Panc1 (cell line): ENCODE results near the gene STPG3. TPM values are rescaled to one million over a fixed set of nuclear protein-coding genes. Genes with fewer than 3 reads are reported as not detected.

Source experiments
- ATAC-seq: fragments of 200-7000 bp; cut with Tn5 transposase; 2 replicates; pipeline ENCODE4 v1.9.1; 2020; ENCODE audit warnings: mild to moderate bottlenecking, moderate library complexity
- BruUV-seq: library from RNA; stranded (reverse); fragments of 400-500 nt; replicated peaks from 2 replicates; lab custom pipeline; 2021; lab: Mats Ljungman, UMichigan
- CTCF ChIA-PET: fragments of 300-600 bp; sonication (Branson Sonifier 250); formaldehyde crosslinking; loops from one replicate; lab custom pipeline; 2022; ENCODE audit warnings: antibody characterized with exemption; lab: Charles Lee
- POLR2A ChIA-PET: fragments of 300-600 bp; sonication (Branson Sonifier 250); formaldehyde crosslinking; loops from one replicate; lab custom pipeline; 2022; ENCODE audit warnings: antibody characterized with exemption; lab: Charles Lee
- DNase-seq: peaks from one replicate; pipeline ENCODE4 v3.0.0-alpha.2; 2010; ENCODE audit warnings: low read depth, low spot score
- H3K27ac ChIP-seq: 2 replicates; pipeline ENCODE4 v1.5.1; 2011; ENCODE audit warnings: mild to moderate bottlenecking, low read length, inconsistent platforms
- H3K27me3 ChIP-seq: fragments of 200-500 bp; sonication (Bioruptor generic); 2 replicates; pipeline ENCODE4 v1.6.0; 2014; ENCODE audit warnings: low read length, inconsistent platforms; ENCODE audit not compliant: control insufficient read depth, insufficient read depth
- H3K36me3 ChIP-seq: fragments of 200-500 bp; sonication (Bioruptor generic); 2 replicates; pipeline ENCODE4 v1.5.1; 2014; ENCODE audit warnings: inconsistent platforms, mild to moderate bottlenecking, low read length, moderate library complexity; ENCODE audit not compliant: control insufficient read depth, insufficient read depth
- H3K4me1 ChIP-seq: 2 replicates; pipeline ENCODE4 v1.5.1; 2011; ENCODE audit warnings: inconsistent platforms, mild to moderate bottlenecking, low read length, moderate library complexity; ENCODE audit not compliant: control insufficient read depth, insufficient read depth
- H3K4me3 ChIP-seq, 2 experiments: 2 replicates each; pipeline ENCODE4 v1.5.1; 2011 to 2012; ENCODE audit warnings: low read depth in 2 of 2, low read length in 2 of 2, mild to moderate bottlenecking in 2 of 2, inconsistent platforms in 1 of 2, moderate library complexity in 1 of 2
- H3K9me3 ChIP-seq: fragments of 200-500 bp; sonication (Bioruptor generic); 2 replicates; pipeline ENCODE4 v1.5.1; 2014; ENCODE audit warnings: low read depth, mild to moderate bottlenecking, inconsistent platforms, low read length, moderate library complexity; ENCODE audit not compliant: control insufficient read depth, insufficient read depth
- POLR2AphosphoS5 ChIP-seq: IDR thresholded peaks from 2 replicates; pipeline ENCODE4 v1.6.1; 2012; ENCODE audit warnings: mild to moderate bottlenecking, low read depth, low read length, moderate library complexity
- SIN3A ChIP-seq: IDR thresholded peaks from 2 replicates; pipeline ENCODE4 v1.6.1; 2012; ENCODE audit warnings: low read depth, mild to moderate bottlenecking, low read length, moderate library complexity, borderline replicate concordance; ENCODE audit not compliant: insufficient read depth
- TCF7L2 ChIP-seq: IDR thresholded peaks from 2 replicates; pipeline ENCODE4 v1.6.1; 2011; ENCODE audit warnings: mild to moderate bottlenecking, low read depth, low read length, inconsistent platforms
- in situ Hi-C: cut with HindIII; loops from 2 replicates; pipeline ENCODE4 v1.10.0; 2016; ENCODE audit warnings: low sequenced_read_pairs, low pct_unique_long_range_greater_than_20kb
- intact Hi-C: fragments of 100-400 bp; cut with micrococcal nuclease; formaldehyde crosslinking; loops from one replicate; pipeline ENCODE4 v1.10.0; 2022; ENCODE audit not compliant: unreplicated experiment
- total RNA-seq: library from RNA; stranded (reverse); gene quantifications from one replicate; pipeline ENCODE4 v1.2.1, GENCODE V29; 2021; ENCODE audit not compliant: unreplicated experiment
- TF ChIP-seq, protein P1 (sequence below): fragments of 450-650 bp; IDR thresholded peaks from 2 replicates; pipeline ENCODE4 v1.5.1; 2017; ENCODE audit warnings: mild to moderate bottlenecking
- TF ChIP-seq, protein P2 (sequence below), 2 experiments: IDR thresholded peaks; 2 replicates each; pipeline ENCODE4 v1.6.1; 2011 to 2012; ENCODE audit warnings: low read depth in 2 of 2, control low read depth in 1 of 2, low read length in 1 of 2, mild to moderate bottlenecking in 1 of 2, moderate library complexity in 1 of 2; ENCODE audit not compliant: insufficient read depth in 1 of 2

STPG3 gene
- total RNA-seq, 1 experiment from 2014 or later, result 0.26 TPM

DNA sequence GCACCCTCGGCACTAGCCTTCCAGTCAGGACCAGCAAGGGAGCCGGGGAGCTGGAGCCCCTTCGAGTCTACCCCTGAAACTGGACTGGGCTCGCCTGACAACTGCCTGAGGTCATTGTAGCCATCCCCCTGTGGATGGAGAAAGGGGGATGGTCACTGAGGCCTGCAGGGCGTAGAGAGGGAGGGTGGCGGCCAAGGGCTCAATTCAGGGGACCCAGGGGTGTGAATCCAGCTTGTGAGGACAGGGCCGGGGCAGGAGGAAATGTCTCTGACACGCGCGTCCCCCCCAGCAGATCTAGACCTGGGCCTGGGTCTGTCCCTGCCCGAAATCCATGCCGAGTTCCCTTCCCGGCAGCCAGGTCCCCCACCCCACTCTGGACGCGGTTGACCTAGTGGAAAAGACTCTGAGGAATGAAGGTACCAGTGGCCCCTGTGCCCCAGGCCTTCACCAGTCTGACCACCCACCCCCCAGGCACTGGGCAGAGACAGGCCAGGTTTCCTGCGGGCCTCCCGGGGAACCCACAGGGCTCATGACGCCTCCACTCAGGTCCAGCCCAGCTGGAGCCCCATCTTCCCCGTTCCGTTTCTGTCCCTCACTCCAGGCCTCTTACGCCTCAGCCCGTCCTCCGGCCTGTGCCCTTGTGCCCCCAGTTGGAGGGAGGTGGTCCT, 19.6 kb upstream of the STPG3 start:
- H3K4me1 ChIP-seq, result peaks cover 4% of the 10 kb centered on the region
- intact Hi-C loops (no loop called here), in situ Hi-C loops (no loop called here)
- no TSS peak for BruUV-seq
- H3K36me3 ChIP-seq, result no peaks in the 10 kb centered on the region
- H3K4me3 ChIP-seq, result no peak overlapping the region
- no peaks in the 10 kb centered on the region for H3K9me3 ChIP-seq
- ATAC-seq (no peak), DNase-seq (no peak)
- ChIA-PET POLR2A (no interaction called here), CTCF (interaction anchor here (0.6 kb wide), 1 partner anchor 100 kb away, joined by 4 read pairs; no protein-coding TSS in a partner anchor)
- TF ChIP-seq TCF7L2 (no peak), POLR2AphosphoS5 (no peak), SIN3A (no peak)
- TF ChIP-seq, protein P1, sequence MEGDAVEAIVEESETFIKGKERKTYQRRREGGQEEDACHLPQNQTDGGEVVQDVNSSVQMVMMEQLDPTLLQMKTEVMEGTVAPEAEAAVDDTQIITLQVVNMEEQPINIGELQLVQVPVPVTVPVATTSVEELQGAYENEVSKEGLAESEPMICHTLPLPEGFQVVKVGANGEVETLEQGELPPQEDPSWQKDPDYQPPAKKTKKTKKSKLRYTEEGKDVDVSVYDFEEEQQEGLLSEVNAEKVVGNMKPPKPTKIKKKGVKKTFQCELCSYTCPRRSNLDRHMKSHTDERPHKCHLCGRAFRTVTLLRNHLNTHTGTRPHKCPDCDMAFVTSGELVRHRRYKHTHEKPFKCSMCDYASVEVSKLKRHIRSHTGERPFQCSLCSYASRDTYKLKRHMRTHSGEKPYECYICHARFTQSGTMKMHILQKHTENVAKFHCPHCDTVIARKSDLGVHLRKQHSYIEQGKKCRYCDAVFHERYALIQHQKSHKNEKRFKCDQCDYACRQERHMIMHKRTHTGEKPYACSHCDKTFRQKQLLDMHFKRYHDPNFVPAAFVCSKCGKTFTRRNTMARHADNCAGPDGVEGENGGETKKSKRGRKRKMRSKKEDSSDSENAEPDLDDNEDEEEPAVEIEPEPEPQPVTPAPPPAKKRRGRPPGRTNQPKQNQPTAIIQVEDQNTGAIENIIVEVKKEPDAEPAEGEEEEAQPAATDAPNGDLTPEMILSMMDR, result no peak
- TF ChIP-seq, protein P2, sequence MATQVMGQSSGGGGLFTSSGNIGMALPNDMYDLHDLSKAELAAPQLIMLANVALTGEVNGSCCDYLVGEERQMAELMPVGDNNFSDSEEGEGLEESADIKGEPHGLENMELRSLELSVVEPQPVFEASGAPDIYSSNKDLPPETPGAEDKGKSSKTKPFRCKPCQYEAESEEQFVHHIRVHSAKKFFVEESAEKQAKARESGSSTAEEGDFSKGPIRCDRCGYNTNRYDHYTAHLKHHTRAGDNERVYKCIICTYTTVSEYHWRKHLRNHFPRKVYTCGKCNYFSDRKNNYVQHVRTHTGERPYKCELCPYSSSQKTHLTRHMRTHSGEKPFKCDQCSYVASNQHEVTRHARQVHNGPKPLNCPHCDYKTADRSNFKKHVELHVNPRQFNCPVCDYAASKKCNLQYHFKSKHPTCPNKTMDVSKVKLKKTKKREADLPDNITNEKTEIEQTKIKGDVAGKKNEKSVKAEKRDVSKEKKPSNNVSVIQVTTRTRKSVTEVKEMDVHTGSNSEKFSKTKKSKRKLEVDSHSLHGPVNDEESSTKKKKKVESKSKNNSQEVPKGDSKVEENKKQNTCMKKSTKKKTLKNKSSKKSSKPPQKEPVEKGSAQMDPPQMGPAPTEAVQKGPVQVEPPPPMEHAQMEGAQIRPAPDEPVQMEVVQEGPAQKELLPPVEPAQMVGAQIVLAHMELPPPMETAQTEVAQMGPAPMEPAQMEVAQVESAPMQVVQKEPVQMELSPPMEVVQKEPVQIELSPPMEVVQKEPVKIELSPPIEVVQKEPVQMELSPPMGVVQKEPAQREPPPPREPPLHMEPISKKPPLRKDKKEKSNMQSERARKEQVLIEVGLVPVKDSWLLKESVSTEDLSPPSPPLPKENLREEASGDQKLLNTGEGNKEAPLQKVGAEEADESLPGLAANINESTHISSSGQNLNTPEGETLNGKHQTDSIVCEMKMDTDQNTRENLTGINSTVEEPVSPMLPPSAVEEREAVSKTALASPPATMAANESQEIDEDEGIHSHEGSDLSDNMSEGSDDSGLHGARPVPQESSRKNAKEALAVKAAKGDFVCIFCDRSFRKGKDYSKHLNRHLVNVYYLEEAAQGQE (IDR thresholded peaks at IDR 0.05; ENCODE audit: insufficient read depth in 1 of 2, low read depth in 2 of 2, low read length in 1 of 2), result no peak
- no peak overlapping the region for H3K27ac ChIP-seq
- H3K27me3 ChIP-seq, result no peaks in the 10 kb centered on the region

DNA sequence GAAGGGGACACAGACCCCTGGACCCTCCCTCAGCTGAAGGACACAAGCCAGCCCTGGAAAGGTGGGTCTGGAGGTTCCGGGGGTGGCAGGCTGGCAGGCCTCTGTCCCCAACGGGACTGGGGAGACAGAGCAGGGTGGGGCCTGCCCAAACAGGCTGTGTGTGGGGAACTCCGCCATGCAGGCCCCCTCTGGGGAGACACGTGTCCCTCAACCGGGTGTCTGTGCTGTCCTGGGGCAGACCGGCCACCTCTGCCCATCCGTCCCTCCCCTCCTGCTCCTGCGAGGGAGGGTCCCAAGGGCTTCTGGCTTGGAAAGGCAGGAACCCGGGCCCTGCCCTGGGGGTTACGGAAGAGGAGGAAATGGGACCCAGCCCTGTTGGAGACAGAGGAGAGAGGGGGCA, 19.0 kb upstream of the STPG3 start:
- no peak overlapping the region for H3K4me3 ChIP-seq
- no peak overlapping the region for H3K27ac ChIP-seq
- ChIA-PET POLR2A (no interaction called here), CTCF (interaction anchor here (0.6 kb wide), 1 partner anchor 100 kb away, joined by 4 read pairs; no protein-coding TSS in a partner anchor)
- H3K4me1 ChIP-seq, result peaks cover 9% of the 10 kb centered on the region
- no TSS peak for BruUV-seq
- TF ChIP-seq TCF7L2 (no peak), SIN3A (no peak), POLR2AphosphoS5 (no peak)
- TF ChIP-seq, protein P2 (IDR thresholded peaks at IDR 0.05; ENCODE audit: insufficient read depth in 1 of 2, low read depth in 2 of 2, low read length in 1 of 2), result no peak
- TF ChIP-seq, protein P1, result no peak
- H3K9me3 ChIP-seq, result no peaks in the 10 kb centered on the region
- in situ Hi-C loops, result no loop called here
- H3K27me3 ChIP-seq, result no peaks in the 10 kb centered on the region
- intact Hi-C loops, result no loop called here
- no peaks in the 10 kb centered on the region for H3K36me3 ChIP-seq
- no peak for ATAC-seq
- no peak for DNase-seq
